HG03558 (cell line): ENCODE results near the gene LRRC75B.
"Not testable (repeated sequence)": the region's sequence is repeated elsewhere in the genome, so short reads cannot be mapped to it uniquely, and the experiment has no call there.

ENCODE experiments used
- ATAC-seq: cut with Tn5 transposase; IDR thresholded peaks from one replicate; pipeline ENCODE4 v1.9.1; 2021; ENCODE audit warnings: moderate number of reproducible peaks; ENCODE audit not compliant: unreplicated experiment; ENCODE audit errors: extremely low read depth

LRRC75B gene

DNA sequence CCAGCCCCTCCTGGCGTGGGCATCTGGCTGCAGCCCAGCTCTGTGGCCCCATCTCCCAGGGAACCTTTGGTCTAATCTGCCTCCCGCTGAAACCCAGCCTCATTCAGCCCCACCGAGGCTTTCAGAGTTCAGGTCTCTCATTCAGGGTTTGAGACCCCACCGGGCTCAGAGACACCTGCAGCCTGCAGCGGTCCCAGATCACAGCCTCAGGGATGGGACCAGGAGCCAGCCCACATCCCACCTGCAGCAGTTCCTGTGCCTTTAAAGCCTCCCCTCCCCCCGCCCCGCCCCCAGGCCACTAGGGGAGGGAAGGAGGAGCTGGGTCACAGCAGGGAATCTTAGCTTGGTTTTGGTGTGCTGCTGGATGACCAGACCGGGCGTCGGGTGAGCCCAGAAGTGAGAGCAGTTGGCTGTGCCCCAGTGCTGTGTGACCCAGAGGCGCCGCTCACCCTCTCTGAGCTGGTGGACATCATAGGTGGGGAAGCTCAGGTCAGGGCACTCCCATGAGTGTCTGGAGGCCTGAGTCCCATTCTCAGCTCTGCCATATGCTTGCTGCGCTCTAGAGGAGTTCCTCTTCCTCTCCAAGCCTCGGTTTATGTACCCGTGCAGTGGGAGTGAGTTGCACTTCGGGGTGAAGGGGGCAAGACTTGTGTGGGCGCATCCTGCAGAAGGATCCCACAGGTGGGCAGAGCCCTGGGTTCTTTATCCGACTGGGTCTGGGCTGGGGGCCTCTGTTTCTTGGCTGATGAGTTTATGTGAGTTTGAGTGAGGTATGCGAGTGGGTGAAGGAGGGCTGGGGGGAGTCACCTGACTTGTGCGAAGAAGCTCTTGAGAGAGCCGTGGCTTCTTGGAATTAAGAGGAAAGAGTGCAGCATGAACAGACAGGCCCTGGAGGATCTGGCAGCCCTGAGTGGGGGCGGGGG lies 10.2 kb upstream of the LRRC75B start, which contains the start of gene GGT1:
Gene GGT1, plus strand, starts transcription at position 347 of the 923 bp plus-strand sequence. CDS start 7,889 bp downstream, outside the sequence.
- not testable (repeated sequence) for ATAC-seq

DNA sequence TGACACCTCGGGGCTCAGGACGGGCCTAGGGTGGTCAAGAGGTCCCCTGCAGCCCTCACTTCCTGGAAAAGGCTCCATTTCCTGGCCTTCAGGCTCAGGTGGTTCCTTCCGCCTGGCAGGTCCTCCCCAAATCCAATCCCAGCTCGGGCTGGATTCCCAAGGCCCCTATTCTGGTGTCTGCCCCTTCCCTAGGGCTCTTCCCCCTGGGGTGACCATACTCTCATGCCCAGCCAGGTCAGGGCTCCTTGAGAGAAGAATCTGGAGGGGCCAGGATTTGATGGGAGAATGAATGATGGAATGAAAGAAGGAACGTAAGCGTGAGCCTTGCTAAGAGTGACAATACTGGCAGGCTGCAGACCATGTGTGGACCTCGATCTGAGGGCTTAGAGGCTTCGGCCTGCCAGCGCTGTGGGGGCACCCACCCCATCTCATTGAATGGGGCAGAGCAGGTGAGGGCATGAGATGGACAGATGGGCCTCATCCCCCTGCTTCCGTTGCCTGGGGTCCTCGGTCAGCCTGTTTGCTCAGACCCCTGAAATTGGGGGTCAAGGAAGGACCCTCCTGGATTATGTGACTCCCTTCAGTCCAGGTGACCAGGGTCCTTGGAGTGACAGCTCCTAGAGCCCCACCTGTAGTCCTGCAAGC lies 9.4 kb upstream of the LRRC75B start:
- ATAC-seq = not testable (repeated sequence)

DNA sequence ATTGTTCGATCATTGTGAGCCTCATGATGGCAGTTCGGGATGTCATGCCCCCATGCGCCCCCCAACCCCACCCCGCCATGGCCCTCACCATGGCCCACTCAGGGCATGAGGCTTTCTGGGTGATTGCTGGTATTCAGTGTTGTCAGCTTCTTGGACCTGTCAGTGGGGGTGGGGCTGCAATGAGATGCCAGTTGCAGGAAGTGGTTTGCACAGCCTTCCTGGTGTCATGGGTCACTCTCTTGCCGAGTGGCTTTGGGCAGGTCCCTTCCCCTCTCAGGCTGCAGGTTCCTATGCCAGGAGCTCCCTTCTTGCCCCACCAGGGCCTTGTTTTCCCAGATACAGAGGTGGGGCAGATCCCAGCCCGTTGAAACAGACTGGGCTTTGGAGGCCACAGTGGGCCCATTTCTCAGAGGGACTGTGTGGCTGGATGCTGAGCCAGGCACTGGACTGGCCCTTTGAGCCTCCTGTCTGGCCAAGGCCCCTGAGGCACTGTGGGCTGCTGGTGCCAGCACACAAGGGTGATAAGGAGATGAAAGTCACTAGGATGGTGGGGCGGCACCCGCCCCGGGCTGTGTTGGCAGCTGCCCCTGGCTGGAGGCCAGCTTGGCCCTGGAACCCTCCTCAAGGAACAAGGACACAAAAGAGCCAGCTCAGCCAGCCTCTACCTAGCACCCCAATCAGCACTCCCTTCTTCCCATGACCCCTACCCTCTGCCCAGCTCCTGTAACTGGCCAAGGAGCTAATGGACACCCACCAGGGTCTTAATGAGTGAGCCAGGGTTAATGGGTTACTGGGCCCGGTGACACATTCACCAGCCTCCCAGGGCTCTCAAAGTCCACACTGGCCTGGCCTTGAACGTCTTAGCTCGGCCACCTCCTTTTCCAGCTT lies 8.6 kb upstream of the LRRC75B start:
- no peak for ATAC-seq

DNA sequence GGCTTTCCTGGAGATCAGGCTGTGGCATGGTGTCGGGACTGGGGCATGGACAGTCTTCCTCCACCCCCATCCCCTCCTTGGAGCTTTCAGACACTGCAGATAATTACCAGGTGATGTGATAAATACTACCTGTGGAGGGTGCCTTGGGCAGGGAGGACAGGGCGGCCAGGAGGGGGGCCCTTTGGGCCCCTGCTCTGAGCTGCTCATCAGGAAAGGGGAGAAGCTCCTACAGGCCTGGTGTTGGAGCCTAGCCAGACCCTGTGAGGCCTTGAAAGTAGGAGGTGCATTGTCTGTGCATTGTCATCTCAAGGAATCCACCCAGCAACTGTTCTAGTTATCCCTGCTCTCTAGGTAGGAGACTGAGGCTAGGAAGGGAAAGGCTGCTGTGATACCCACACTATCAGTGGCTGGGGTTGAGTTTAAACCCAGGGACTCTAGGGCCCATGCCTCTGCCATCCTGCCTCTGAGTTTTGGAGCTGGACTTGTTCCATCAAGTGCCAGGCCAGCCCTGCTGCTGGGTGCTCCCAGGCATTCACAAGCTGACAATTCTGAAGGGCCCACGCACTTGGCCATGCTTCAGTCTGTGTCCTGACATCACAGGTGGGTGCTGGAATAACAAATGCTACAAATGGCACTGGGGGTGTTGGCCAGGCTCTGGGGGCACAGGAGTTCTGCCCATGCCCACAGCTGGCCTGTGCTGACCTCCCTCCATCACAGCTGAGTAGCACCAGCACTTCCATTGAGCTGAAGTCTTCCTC lies 7.3 kb upstream of the LRRC75B start:
- not testable (repeated sequence) for ATAC-seq

DNA sequence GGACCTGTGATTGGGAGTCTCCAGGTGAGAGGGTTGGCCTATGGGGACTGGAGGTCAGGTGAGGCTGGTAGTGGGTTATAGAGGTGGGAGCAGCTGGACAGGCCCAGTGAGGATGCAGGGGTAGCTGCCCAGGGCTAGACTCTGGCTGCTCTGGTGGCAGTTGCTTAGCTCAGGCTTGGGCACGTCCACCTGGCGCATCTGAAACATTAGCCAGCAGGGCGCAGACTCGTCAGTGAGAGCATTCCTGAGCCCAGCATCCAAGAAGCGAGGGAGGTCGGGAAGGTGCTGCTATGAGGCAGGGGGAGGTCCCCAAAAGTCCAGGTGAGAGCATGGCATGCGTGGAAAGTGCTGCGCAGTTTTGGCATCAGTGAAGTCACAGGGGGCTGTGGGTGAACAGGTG lies 6.6 kb upstream of the LRRC75B start:
- no peak for ATAC-seq

DNA sequence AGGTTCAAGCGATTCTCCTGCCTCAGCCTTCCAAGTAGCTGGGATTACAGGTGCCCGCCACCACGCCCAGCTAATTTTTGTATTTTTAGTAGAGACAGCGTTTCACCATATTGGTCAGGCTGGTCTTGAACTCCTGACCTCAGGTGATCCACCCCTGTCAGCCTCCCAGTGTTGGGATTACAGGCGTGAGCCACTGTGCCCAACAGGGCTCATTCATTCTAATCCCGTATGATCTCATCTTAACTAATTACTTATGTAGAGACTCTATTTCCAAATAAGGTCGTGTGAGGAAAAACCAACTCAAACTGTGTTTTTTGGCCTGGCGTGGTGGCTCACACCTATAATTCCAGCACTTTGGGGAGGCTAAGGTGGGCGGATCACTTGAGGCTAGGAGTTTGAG lies 4.2 kb upstream of the LRRC75B start:
- ATAC-seq = not testable (repeated sequence)

DNA sequence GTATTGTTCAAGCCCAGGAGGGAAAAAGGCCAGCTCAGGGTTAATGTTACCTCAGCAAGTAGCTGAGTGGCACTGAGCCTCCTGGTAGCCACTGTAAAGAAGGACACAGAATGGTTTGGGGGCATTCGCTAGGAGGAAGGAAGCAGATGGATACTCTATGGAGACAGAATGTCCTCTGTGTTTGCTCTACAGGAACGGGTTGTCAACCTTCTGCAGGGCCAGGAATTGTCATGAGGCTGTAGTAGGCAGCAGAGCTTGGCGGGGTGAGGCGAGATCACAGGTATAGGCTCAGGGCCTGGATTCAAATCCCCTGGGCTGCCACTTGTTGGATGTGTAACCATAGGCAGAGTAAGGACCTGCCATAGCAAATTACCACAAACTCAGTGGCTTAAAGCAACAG lies 3.0 kb upstream of the LRRC75B start:
- ATAC-seq = no peak

DNA sequence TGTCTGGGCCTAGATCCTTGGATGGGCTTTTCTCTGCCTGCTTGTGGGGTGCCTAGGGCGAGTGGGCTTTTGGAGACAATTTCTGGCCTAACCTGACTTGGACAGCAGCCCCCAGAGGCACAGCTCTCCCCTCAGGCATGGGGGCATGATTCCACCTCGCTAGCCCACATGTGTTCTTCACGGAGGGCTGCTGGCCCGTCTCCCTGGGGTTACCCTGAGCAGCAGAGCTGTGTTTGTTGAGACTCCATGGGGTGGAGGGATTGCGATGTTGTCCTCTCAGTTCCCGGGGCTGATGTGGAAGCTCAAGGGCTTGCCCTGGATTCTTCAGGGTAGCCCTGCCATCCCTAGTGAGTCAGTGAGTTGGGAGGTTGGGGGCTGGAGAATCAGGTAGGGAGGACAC lies 2.4 kb upstream of the LRRC75B start:
- no peak for ATAC-seq

DNA sequence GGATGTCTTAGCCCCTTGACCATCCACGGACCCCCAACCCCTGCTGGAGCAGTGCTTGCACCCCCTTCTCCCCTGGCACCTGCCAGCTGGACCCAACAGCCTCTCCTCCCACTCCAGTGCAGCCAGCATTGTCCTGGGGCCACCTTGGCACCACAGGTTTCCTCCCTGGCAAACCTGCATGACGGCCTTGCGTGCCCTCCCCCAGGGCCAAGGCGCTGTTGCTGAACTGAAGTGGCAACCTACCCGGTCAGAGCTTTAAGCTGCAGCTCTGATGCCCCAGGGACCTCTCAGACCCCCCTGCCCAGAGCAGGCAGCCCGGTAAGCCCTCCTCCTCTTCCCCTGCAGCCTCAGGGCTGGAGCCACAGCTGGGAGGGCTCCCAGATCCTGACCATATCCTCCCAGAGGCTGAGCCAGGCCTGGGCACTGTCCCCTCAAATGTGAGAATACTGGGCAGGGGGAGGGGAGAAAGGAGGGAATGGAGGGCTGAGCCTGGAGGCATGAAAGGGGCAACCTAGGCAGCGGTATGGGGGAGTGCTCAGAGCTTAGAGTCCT lies 1.8 kb upstream of the LRRC75B start:
- no peak for ATAC-seq

DNA sequence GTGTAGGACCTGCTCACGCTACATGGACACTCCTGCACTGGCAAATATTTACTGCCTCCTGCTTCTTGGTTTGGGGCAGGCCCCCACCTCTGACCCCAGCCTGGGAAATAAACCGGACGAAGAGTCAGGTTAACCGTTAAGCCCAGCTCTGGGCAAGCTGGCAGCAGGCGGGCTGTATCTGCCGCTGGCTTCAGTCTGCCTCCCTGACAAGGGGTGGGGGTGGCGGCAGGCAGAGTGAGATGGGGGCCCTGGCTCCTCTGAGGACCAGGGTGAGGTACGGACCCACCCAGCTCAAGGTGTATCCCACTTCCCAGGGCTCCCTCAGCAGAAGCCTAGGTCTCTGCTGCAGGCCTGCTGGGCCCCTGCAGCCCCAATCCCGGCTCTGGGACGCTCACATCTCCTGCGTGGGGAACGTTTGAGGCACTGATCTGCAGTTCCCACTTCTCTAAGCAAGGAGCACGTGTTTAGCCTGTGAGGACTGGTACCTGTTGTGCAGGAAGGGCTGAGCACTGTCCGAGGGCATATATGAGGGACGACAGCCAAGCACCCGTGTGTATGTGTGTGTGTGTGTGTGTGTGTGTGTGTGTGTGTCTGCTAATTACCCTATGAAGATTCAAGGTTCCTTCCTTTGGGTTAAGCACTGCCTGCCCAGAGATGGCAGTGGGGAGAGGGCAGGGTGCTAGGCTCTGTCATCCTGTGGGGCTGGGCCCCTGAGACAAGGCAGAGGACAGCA lies 1.1 kb upstream of the LRRC75B start:
- ATAC-seq = no peak

DNA sequence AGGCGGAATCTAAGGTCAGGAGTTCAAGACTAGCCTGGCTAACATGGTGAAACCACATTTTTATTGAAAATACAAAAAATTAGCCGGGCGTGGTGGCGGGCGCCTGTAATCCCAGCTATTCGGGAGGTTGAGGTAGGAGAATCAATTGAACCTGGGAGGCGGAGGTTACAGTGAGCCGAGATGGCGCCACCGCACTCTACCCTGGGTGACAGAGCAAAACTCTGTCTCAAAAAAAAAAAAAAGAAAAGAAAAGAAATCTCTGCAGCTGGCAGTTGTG lies 624 bp upstream of the LRRC75B start:
- ATAC-seq = not testable (repeated sequence)

DNA sequence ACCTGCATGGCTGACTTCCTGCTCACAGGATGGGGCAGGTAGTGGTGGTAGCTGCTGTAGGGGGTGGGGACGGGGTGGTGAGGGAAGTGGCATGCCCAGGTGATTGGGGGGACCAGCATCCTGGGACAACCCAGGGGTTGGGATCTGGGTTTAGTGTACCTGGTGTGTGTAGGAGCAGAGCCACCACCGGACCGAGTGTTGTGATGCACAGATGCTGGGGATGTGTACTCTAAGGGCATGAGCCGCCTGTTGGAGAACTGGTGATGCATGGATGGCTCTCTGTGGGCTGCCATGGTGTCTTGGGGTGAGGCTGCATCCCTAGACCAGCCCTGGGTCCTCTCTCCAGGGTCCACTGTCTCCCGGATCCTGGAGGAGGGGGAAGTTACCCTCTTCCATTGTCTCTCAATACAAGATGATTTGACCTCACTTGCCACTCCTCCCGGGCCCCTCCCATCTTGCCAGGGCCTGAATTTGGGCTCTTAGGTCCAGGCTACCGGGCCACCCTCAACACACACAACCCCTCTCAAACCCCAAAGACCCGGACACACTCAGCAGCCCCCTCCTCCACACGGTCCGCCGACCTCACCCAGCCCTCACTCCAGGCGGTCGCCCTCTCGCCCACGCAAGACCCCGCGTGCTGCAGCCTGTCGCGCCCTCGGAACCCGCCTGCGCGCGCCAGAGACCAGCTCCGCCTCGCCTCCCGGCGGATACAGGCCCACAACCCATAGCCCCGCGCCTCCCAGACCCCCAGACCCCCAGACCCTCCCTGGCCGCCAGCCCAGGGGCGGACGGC lies 619 bp downstream of the LRRC75B start:
- ATAC-seq = no peak

DNA sequence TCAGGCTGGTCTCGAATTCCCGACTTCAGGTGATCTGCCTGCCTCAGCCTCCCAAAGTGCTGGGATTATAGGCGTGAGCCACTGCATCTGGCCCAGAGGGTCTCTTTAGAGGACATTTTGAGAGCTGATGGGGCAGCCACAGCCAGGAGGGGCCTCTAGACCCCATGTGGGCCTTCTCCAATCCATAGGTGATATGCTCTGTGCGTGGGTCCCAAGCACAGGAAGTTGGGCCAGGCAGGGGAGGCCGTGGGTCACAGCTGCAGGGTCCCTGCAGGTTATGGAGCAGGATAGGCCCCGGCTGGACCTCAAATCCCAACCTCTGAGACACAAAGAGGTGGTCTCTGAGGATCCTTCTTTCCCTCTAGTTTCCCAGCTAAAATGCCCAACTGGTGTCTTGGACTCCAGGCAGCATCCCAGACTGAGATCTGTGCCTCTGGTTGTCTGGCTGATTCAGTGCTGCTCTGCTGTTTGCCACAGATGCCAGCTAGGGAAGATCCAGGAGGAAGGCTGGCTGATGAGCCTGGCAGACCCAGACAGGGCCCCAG lies 1.5 kb downstream of the LRRC75B start:
- ATAC-seq = no peak

DNA sequence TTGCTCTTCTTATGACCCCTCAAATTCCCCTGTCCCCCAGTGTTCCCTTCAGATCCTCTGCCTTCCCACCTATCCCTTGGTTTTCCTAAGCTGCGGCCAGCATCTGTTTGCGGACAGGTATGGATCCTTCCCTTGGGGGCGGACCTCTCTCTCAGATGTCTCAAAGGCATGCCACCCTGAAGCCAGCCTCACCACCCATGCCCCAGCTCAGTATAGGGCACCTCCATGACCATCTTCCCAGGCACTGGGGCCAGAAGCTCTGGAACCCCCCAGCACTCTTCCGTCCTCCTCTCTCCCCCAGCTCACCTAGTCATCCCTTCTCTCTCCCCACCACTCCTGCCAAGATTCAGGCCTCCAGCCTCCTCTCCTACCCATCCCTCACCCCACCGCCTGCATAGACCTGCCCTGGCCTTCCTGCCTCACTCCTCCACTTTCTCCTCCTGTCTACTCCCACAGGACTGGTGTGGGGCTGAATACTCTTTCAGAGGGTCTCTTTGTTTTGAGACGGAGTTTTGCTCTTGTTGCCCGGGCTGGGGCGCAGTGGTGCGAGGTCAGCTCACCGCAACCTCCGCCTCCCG lies 2.2 kb downstream of the LRRC75B start:
- no peak for ATAC-seq

DNA sequence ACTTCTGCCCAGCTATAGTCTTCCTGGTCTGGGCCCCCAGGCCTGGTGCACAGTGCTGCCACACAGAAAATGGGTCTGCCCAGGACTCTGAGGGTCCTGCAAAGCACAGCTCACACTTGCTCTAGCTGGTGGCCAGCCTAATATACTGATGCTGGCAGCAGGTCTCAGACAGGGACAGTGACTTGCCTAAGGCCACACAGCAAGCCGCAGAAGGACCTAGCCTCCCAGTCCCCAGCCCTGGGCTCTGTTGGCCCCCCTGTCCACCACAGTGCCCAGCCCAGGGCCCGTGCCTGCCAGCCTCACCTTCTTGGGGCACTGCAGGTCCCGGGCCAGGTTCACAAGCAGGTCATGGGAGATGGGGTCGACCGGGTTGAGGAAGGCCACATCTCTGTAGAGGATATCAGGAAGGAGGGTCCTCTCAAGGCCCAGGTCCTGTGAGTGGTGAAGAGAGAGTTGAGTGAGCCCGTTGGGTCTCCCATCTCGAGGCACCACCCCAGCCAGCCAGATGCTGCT lies 3.3 kb downstream of the LRRC75B start:
- ATAC-seq = no peak

DNA sequence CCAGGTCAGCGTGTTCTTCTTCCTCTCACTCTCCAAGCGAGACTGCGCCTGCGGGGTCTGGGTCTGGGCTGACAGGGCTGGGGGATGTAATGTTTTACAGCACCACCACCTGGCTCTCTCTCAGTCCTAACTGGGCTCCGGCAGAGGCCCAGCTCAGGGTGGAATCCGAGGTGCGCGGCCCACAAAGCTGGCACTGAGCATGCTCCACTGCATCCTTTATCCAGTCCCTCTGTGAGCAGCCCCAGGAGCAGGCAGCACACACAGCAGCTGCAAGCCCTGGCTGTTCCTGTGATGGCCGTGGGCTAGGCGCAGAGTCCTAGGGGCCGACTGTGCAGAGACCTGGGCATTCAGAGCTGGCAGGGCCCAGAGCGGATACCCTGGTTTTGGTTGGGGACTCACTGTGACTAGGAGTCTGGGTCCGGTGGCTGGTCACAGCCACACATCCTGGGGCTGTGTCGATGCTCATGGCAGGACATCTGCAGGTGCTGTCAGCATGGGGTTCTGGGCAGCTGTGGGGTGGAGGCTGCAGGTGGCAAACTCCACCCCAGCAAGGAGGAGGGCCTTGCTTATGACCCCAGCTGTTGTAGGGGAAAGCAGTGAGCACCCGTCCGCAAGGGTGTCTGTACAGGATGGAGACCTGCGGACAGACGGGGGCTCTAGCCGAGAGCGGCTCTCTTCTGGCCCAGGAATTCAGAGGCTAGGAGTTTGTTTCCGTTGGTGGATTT lies 4.0 kb downstream of the LRRC75B start:
- no peak for ATAC-seq

DNA sequence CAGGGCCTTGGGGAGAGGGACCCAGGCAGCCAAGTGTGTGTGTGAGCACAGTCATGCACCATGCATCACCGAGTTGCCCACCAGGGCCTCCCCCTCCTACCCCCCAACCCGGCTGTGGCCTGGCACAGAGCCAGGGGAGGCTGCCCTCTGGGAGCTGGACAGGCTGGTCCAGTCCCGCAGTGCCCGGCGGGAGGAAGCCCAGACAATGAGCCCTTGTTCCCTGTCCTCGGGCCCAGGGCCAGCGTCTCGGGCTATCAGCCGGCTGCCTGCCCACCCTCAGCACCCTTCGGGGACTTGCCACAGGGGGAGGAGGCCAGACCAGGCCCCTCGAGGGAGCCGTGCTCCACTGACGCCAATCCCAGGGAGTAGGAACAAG lies 4.5 kb downstream of the LRRC75B start:
- ATAC-seq = no peak
